HL-60 (cell line): Measurements from ENCODE around the gene CNTNAP5.

Experiments
- CTCF ChIP-seq: IDR thresholded peaks from one replicate; pipeline ENCODE4 v1.5.1; 2011; ENCODE audit warnings: low read length, control low read depth, inconsistent platforms; ENCODE audit not compliant: insufficient read depth
- POLR2AphosphoS5 ChIP-seq: IDR thresholded peaks from 2 replicates; pipeline ENCODE4 v1.6.1; 2012; ENCODE audit warnings: low read depth
- SPI1 ChIP-seq: IDR thresholded peaks from 2 replicates; pipeline ENCODE4 v1.6.1; 2012; ENCODE audit warnings: low read depth, mild to moderate bottlenecking, borderline replicate concordance

DNA sequence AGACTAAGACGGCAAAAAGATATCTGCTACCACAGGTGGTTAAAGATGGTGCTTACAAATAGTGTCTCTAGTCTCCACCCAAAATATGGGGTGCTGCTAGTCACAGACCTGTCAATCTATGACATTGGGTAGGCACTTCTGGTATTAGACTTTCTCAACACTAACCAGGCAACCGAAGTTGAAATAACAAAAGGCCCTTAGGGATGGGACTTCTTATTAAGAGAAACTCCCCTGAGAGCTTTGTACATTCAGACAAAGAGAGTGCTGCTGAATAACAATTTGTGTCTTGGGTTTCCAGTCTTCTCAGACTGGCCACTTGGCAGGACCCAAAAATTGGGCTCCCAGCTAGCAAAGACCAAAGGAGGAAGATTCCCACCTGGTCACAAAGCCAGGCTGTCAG lies 310.0 kb downstream of the CNTNAP5 start:
- TF ChIP-seq SPI1 (no peak), POLR2AphosphoS5 (no peak), CTCF (no peak)
